Peyer's patch (tissue), 4 donors: Measurements from ENCODE around the gene TACC2.

Experiments used
- POLR2A ChIP-seq, 2 donors: fragments of 450-650 bp; IDR thresholded peaks; one replicate each; pipeline ENCODE4 v1.5.1; 2017; ENCODE audit warnings: antibody characterized with exemption in 2 of 2, mild to moderate bottlenecking in 2 of 2, moderate library complexity in 2 of 2
- TF ChIP-seq, protein P1 (sequence below), 6 experiments: fragments of 450-650 bp in 4 of 6; fragments of 200-600 bp in 2 of 6; sonication (generic) in 1 of 6; IDR thresholded peaks; one replicate each; pipeline ENCODE4 v1.5.1; 2017 to 2019; ENCODE audit warnings: antibody characterized with exemption in 6 of 6, mild to moderate bottlenecking in 3 of 6, moderate library complexity in 1 of 6

DNA sequence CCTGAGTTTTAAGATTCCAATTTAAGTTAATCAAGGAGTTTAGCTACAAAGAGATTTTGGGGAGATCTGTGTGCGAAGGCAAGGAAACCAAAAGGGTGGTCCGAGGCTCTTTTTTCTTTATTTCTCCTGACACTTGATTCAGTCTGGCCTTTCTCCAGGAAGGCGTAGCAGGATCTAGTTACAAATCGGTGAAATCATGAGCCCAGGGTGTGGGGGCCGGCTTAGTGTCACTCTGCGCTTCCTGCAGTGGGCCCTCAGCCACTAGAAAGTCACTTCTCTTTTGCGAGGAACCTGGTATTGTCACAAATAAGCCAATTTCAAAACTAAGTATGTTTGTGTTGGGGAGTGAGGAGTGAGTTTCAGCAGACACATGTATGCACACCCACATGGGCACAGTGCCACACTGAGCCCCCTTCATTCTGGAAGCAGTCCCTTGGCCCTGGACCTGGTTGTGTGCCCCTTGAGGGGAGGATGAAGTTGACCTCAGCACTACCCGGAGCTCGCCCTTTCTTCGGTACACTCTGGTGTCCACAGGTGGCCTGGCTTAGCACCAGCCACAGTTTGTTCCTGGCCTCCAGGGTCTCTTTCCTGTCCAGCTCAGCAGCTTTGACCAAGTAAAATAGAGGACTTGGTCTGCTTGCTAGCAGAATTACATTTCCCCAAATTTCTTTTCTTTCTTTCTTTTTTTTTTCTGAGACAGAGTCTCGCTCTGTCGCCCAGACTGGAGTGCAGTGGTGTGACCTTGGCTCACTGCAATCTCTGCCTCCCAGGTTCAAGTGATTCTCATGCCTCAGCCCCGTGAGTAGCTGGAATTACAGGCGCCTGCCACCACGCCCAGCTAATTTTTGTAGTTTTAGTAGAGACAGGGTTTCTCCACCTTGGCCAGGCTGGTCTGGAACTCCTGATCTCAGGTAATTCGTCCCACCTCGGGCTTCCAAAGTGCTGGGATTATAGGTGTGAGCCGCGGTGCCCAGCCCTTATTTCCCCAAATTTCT lies 198.2 kb downstream of the TACC2 start:
- TF ChIP-seq, protein P1, sequence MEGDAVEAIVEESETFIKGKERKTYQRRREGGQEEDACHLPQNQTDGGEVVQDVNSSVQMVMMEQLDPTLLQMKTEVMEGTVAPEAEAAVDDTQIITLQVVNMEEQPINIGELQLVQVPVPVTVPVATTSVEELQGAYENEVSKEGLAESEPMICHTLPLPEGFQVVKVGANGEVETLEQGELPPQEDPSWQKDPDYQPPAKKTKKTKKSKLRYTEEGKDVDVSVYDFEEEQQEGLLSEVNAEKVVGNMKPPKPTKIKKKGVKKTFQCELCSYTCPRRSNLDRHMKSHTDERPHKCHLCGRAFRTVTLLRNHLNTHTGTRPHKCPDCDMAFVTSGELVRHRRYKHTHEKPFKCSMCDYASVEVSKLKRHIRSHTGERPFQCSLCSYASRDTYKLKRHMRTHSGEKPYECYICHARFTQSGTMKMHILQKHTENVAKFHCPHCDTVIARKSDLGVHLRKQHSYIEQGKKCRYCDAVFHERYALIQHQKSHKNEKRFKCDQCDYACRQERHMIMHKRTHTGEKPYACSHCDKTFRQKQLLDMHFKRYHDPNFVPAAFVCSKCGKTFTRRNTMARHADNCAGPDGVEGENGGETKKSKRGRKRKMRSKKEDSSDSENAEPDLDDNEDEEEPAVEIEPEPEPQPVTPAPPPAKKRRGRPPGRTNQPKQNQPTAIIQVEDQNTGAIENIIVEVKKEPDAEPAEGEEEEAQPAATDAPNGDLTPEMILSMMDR (IDR thresholded peaks at IDR 0.05): no peak
- no peak for TF ChIP-seq POLR2A (IDR thresholded peaks at IDR 0.05)
